HG02798 (cell line): Measurements from ENCODE around the gene NFIA.

Source experiments
- ATAC-seq: cut with Tn5 transposase; IDR thresholded peaks from one replicate; pipeline ENCODE4 v1.9.1; 2021; ENCODE audit warnings: mild to moderate bottlenecking; ENCODE audit not compliant: unreplicated experiment, poor library complexity

The NFIA gene

GRCh38 chr1:61313906-61314422 is 231.6 kb downstream of the NFIA start:
- ATAC-seq, result no peak

GRCh38 chr1:61315011-61315410 is 232.7 kb downstream of the NFIA start:
- ATAC-seq, result no peak

- no peak for ATAC-seq
Observed at GRCh38 chr1:61316493-61316892, 234.1 kb downstream of the NFIA start.

GRCh38 chr1:61318319-61319125 is 236.2 kb downstream of the NFIA start:
- peak; percentile 99 for ATAC-seq

GRCh38 chr1:61320575-61320974 is 238.2 kb downstream of the NFIA start:
- no peak for ATAC-seq

GRCh38 chr1:61322008-61322744 is 239.8 kb downstream of the NFIA start:
- ATAC-seq, result no peak

GRCh38 chr1:61322769-61323168 is 240.4 kb downstream of the NFIA start:
- no peak for ATAC-seq

- ATAC-seq, result no peak
Observed at GRCh38 chr1:61323681-61324328, 241.4 kb downstream of the NFIA start.

GRCh38 chr1:61326713-61327112 is 244.4 kb downstream of the NFIA start:
- no peak for ATAC-seq

- no peak for ATAC-seq
Observed at GRCh38 chr1:61327436-61327835, 245.1 kb downstream of the NFIA start.

GRCh38 chr1:61329556-61329955 is 247.2 kb downstream of the NFIA start:
- no peak for ATAC-seq

GRCh38 chr1:61330018-61330417 is 247.7 kb downstream of the NFIA start:
- no peak for ATAC-seq

- ATAC-seq, result no peak
Observed at GRCh38 chr1:61330571-61330970, 248.2 kb downstream of the NFIA start.

GRCh38 chr1:61332196-61332753 is 249.9 kb downstream of the NFIA start:
- ATAC-seq, result peak; percentile 98

- no peak for ATAC-seq
Observed at GRCh38 chr1:61332796-61333195, 250.4 kb downstream of the NFIA start.

GRCh38 chr1:61334718-61335589 is 252.6 kb downstream of the NFIA start:
- ATAC-seq, result no peak

GRCh38 chr1:61337037-61337436 is 254.7 kb downstream of the NFIA start:
- ATAC-seq, result no peak

GRCh38 chr1:61337441-61337951 is 255.1 kb downstream of the NFIA start:
- ATAC-seq, result no peak
